ENCODE data around the gene PODXL. TPM values are rescaled to one million over a fixed set of nuclear protein-coding genes. Genes with fewer than 3 reads are reported as not detected.
A peak's percentile ranks its signal among the peaks of the same experiment; 100 is the strongest.

The PODXL gene
- polyA plus RNA-seq, 2 of the 4 experiments (the other 2 are of a cell fraction), result 13.2 to 35.3 TPM

GRCh38 chr7:131488361-131488760 lies 68.1 kb downstream of the PODXL start:
- no peak for DNase-seq (ENCODE audit: low read depth in 1 of 2, low spot score in 1 of 2)
- POLR2A ChIA-PET, result no interaction called here
- Histone ChIP-seq H3K4me3 (no peak overlapping the region), H3K27ac (no peak overlapping the region), H3K9me3 (no peaks in the 10 kb centered on the region), H3K4me1 (peaks cover 6% of the 10 kb centered on the region; the same call in 1 of the 3 replicates), H3K4me2 (no peak overlapping the region)
- 83% methylated on average over 2 of the region's 2 CpGs for WGBS (ENCODE audit: missing lambda C conversion rate)
- CTCF ChIA-PET, result interaction anchor here (0.9 to 2.9 kb wide), 7 partner anchors 9 to 167 kb away, joined by 3 to 9 read pairs (median 3); no protein-coding TSS in a partner anchor
- TF ChIP-seq CBX2 (IDR thresholded peaks at IDR 0.05; ENCODE audit: borderline replicate concordance, low read depth), result no peak
- no peak for TF ChIP-seq KDM5A (IDR thresholded peaks at IDR 0.05)
- no peak for TF ChIP-seq RARB (CRISPR knock-in tag; IDR thresholded peaks at IDR 0.05)
- TF ChIP-seq HES2 (IDR thresholded peaks at IDR 0.05), result no peak
- TF ChIP-seq PBX3 (IDR thresholded peaks at IDR 0.05), result no peak
- ATAC-seq, result peak; percentile 62 to 76; a peak in 3 of 6 replicates
- FAIRE-seq, result no peak

GRCh38 chr7:131487217-131487616 lies 69.2 kb downstream of the PODXL start:
- no peak overlapping the region for H3K4me2 ChIP-seq
- peaks cover 10% of the 10 kb centered on the region; the same call in 1 of the 3 replicates for H3K4me1 ChIP-seq
- ChIA-PET POLR2A (no interaction called here), CTCF (interaction anchor here (0.8 to 2.9 kb wide), 4 partner anchors 10 to 168 kb away, joined by 3 to 9 read pairs (median 3); no protein-coding TSS in a partner anchor)
- DNase-seq (ENCODE audit: low read depth in 1 of 2, low spot score in 1 of 2) (no peak), ATAC-seq (no peak), FAIRE-seq (no peak)
- no peaks in the 10 kb centered on the region for H3K9me3 ChIP-seq
- TF ChIP-seq RFX5 (IDR thresholded peaks at IDR 0.05) (no peak), NR3C1 (IDR thresholded peaks at IDR 0.05) (no peak), MAX (IDR thresholded peaks at IDR 0.05) (no peak)
- WGBS (ENCODE audit: missing lambda C conversion rate), result 93% methylated on average over 1 of the region's 1 CpG
- H3K27ac ChIP-seq, result no peak overlapping the region
- no peak overlapping the region for H3K4me3 ChIP-seq

DNA sequence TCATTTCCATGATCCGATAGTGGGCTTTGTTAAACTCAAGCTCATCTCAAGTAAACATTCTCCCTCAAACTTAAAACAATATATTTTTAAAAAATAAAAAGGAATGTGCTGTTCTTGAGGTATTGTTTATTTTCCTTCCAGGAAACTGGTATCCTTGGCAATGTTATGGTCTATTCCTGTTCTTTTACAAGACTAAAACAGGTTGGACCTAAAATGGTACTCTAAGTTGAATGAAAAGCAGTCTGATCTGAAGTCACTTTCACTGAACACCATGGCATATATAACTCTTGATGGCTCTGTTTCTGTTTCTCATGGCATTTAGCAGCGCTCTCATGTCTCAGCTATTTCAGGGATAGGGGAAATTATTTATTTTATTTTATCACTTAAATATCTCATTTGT lies 70.1 kb downstream of the PODXL start:
- ChIA-PET POLR2A (no interaction called here), CTCF (interaction anchor here (0.7 to 1.1 kb wide), 2 partner anchors 15 to 55 kb away, joined by 3 read pairs; no protein-coding TSS in a partner anchor)
- TF ChIP-seq CBX8 (IDR thresholded peaks at IDR 0.05), result no peak
- no peak for TF ChIP-seq HOXB13 (CRISPR knock-in tag; IDR thresholded peaks at IDR 0.05; ENCODE audit: low read depth)
- TF ChIP-seq ZSCAN20 (CRISPR knock-in tag; IDR thresholded peaks at IDR 0.05), result no peak
- TF ChIP-seq SMC3 (IDR thresholded peaks at IDR 0.05), result no peak
- TF ChIP-seq EHMT2 (IDR thresholded peaks at IDR 0.05; ENCODE audit: low read depth), result no peak
- no peak for TF ChIP-seq JUNB (IDR thresholded peaks at IDR 0.05)
- no peak for TF ChIP-seq HDAC2 (IDR thresholded peaks at IDR 0.05)
- no peak for TF ChIP-seq RARB (CRISPR knock-in tag; IDR thresholded peaks at IDR 0.05)
- TF ChIP-seq, protein P1, sequence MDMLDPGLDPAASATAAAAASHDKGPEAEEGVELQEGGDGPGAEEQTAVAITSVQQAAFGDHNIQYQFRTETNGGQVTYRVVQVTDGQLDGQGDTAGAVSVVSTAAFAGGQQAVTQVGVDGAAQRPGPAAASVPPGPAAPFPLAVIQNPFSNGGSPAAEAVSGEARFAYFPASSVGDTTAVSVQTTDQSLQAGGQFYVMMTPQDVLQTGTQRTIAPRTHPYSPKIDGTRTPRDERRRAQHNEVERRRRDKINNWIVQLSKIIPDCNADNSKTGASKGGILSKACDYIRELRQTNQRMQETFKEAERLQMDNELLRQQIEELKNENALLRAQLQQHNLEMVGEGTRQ (IDR thresholded peaks at IDR 0.05), result no peak
- TF ChIP-seq TFCP2L1 (CRISPR knock-in tag; IDR thresholded peaks at IDR 0.05), result no peak
- no peak for TF ChIP-seq ZNF302 (CRISPR knock-in tag; IDR thresholded peaks at IDR 0.05)
- no peak for TF ChIP-seq RAD21 (conservative IDR thresholded peaks at IDR 0.05 in 1 of 2, IDR thresholded peaks at IDR 0.05 in 1 of 2)
- TF ChIP-seq BHLHE40 (IDR thresholded peaks at IDR 0.05; ENCODE audit: low read depth, low read length), result no peak
- TF ChIP-seq FOSB (CRISPR knock-in tag; IDR thresholded peaks at IDR 0.05), result no peak
- TF ChIP-seq TP53 (CRISPR knock-in tag; IDR thresholded peaks at IDR 0.05), result no peak
- TF ChIP-seq ZFP36 (IDR thresholded peaks at IDR 0.05; ENCODE audit: borderline replicate concordance, partially characterized antibody), result no peak
- TF ChIP-seq MAFK (IDR thresholded peaks at IDR 0.05; ENCODE audit: partially characterized antibody), result no peak
- Histone ChIP-seq H3K9me3 (no peaks in the 10 kb centered on the region), H3K27ac (no peak overlapping the region), H3K4me3 (no peak overlapping the region), H3K4me2 (no peak overlapping the region), H3K4me1 (peaks cover 10% of the 10 kb centered on the region; the same call in 2 of the 3 replicates)
- WGBS (ENCODE audit: missing lambda C conversion rate), result 95% methylated on average over 2 of the region's 2 CpGs
- DNase-seq (ENCODE audit: low read depth in 1 of 2, low spot score in 1 of 2), result no peak
- no peak for FAIRE-seq
- ATAC-seq, result no peak

Data from A549 (cell line).